H1 (cell line): ENCODE measurements around the gene MXD4. TPM values are rescaled to one million over a fixed set of nuclear protein-coding genes. Genes with fewer than 3 reads are reported as not detected.

Source experiments
- CTCF ChIA-PET: fragments of 300-600 bp; sonication (Branson Sonifier 250); formaldehyde crosslinking; loops from one replicate; lab custom pipeline; 2021; ENCODE audit not compliant: partially characterized antibody; lab: Charles Lee
- POLR2A ChIA-PET: fragments of 300-600 bp; sonication (Branson Sonifier 250); formaldehyde crosslinking; loops from one replicate; lab custom pipeline; 2021; ENCODE audit warnings: inconsistent platforms; ENCODE audit not compliant: partially characterized antibody; lab: Charles Lee
- DNase-seq, 2 experiments: peaks; one replicate each; pipeline versions ENCODE4 v3.0.0 to v3.0.0-alpha.2; 2010 to 2022; ENCODE audit warnings: low spot score in 2 of 2, low read depth in 1 of 2, mixed read lengths in 1 of 2
- FAIRE-seq: peaks from 2 replicates; lab custom pipeline; 2011; peaks lifted over from hg19 to GRCh38; lab: Jason Lieb, UNC
- H2AFZ ChIP-seq: 2 replicates; pipeline ENCODE4 v1.8.1; 2012; ENCODE audit warnings: low read length, inconsistent platforms
- H2AK5ac ChIP-seq: 2 replicates; pipeline ENCODE4 v1.6.1; 2013; ENCODE audit warnings: low read depth, low read length
- H2BK120ac ChIP-seq: replicated peaks from 2 replicates; pipeline ENCODE3; 2013; ENCODE audit warnings: low read depth, low read length, inconsistent platforms
- H2BK12ac ChIP-seq: 2 replicates; pipeline ENCODE4 v1.6.1; 2013; ENCODE audit warnings: low read depth, low read length
- H2BK15ac ChIP-seq: 2 replicates; pipeline ENCODE4 v1.6.1; 2013; ENCODE audit warnings: low read length
- H2BK20ac ChIP-seq: 2 replicates; pipeline ENCODE4 v1.6.1; 2013; ENCODE audit warnings: low read length
- H2BK5ac ChIP-seq: 2 replicates; pipeline ENCODE4 v1.6.1; 2013; ENCODE audit warnings: low read depth, low read length
- H3K14ac ChIP-seq: 2 replicates; pipeline ENCODE4 v1.6.1; 2013; ENCODE audit warnings: inconsistent platforms; ENCODE audit not compliant: insufficient read length
- H3K18ac ChIP-seq: 2 replicates; pipeline ENCODE4 v1.6.1; 2013; ENCODE audit warnings: low read length; ENCODE audit errors: extremely low read depth
- H3K23ac ChIP-seq: 2 replicates; pipeline ENCODE4 v1.6.1; 2013; ENCODE audit warnings: inconsistent platforms; ENCODE audit not compliant: insufficient read length
- H3K23me2 ChIP-seq: 2 replicates; pipeline ENCODE4 v1.6.1; 2013; ENCODE audit warnings: low read depth, low read length
- H3K27ac ChIP-seq: 2 replicates; pipeline ENCODE4 v1.6.1; 2011; ENCODE audit warnings: low read depth, low read length, inconsistent platforms
- H3K27me3 ChIP-seq, 4 experiments: replicated peaks in 1 of 4; 1 replicate in 1 of 4; 2 replicates in 3 of 4; pipeline versions ENCODE4 v1.6.1 to v1.8.1; 2011 to 2013; ENCODE audit warnings: low read length in 3 of 4, mild to moderate bottlenecking in 3 of 4, inconsistent platforms in 2 of 4, mixed read lengths in 2 of 4, moderate library complexity in 1 of 4; ENCODE audit not compliant: control insufficient read depth in 3 of 4, insufficient read depth in 3 of 4; ENCODE audit errors: extremely low read depth in 1 of 4
- H3K36me3 ChIP-seq, 4 experiments: 2 replicates each; pipeline versions ENCODE4 v1.6.1 to v1.8.1; 2011 to 2013; ENCODE audit warnings: mild to moderate bottlenecking in 4 of 4, low read length in 3 of 4, moderate library complexity in 2 of 4, control low read depth in 1 of 4, inconsistent platforms in 1 of 4; ENCODE audit not compliant: insufficient read depth in 4 of 4, control insufficient read depth in 2 of 4
- H3K4ac ChIP-seq: replicated peaks from 2 replicates; pipeline ENCODE3; 2013; ENCODE audit warnings: low read length, low read depth, mixed read lengths, inconsistent platforms; ENCODE audit not compliant: insufficient read length
- H3K4me1 ChIP-seq, 4 experiments: replicated peaks in 1 of 4; 1 replicate in 1 of 4; 2 replicates in 3 of 4; pipeline versions ENCODE4 v1.6.1 to v1.8.1; 2011 to 2013; ENCODE audit warnings: low read length in 3 of 4, inconsistent platforms in 2 of 4, mixed read lengths in 1 of 4; ENCODE audit not compliant: insufficient read depth in 4 of 4, control insufficient read depth in 3 of 4
- H3K4me2 ChIP-seq, 2 experiments: 2 replicates each; pipeline versions ENCODE4 v1.6.1 to v1.8.1; 2011 to 2013; ENCODE audit warnings: low read depth in 2 of 2, low read length in 2 of 2, control low read depth in 1 of 2, inconsistent platforms in 1 of 2, mild to moderate bottlenecking in 1 of 2; ENCODE audit not compliant: insufficient read depth in 1 of 2
- H3K4me3 ChIP-seq, 4 experiments: fragments of 200-600, 300-600 bp in 1 of 4; sonication (generic), shearing (Covaris generic), sonication (Bioruptor Twin) in 1 of 4; 2 replicates each; pipeline versions ENCODE4 v1.5.1 to v1.8.1; 2011 to 2016; ENCODE audit warnings: low read length in 4 of 4, low read depth in 3 of 4, control low read depth in 2 of 4, inconsistent platforms in 2 of 4, mild to moderate bottlenecking in 2 of 4, mixed read lengths in 1 of 4, moderate library complexity in 1 of 4; ENCODE audit not compliant: insufficient read depth in 2 of 4; ENCODE audit errors: extremely low read depth in 1 of 4
- H3K56ac ChIP-seq: replicated peaks from 2 replicates; pipeline ENCODE3; 2013; ENCODE audit warnings: low read depth, mild to moderate bottlenecking, mixed read lengths, low read length, inconsistent platforms; ENCODE audit not compliant: insufficient read length
- H3K79me1 ChIP-seq: 2 replicates; pipeline ENCODE4 v1.6.1; 2013; ENCODE audit warnings: low read depth, low read length, control low read depth
- H3K79me2 ChIP-seq, 2 experiments: 2 replicates each; pipeline versions ENCODE4 v1.6.1 to v1.8.1; 2012 to 2013; ENCODE audit warnings: low read length in 2 of 2, mild to moderate bottlenecking in 2 of 2, inconsistent platforms in 1 of 2; ENCODE audit not compliant: insufficient read depth in 2 of 2, control insufficient read depth in 1 of 2
- H3K9ac ChIP-seq, 4 experiments: replicated peaks in 1 of 4; 1 replicate in 1 of 4; 2 replicates in 3 of 4; pipeline versions ENCODE4 v1.6.1 to v1.8.1; 2011 to 2013; ENCODE audit warnings: low read depth in 3 of 4, low read length in 3 of 4, control low read depth in 2 of 4, mild to moderate bottlenecking in 2 of 4, moderate library complexity in 2 of 4, inconsistent platforms in 1 of 4; ENCODE audit errors: extremely low read depth in 1 of 4
- H3K9me3 ChIP-seq, 2 experiments: 2 replicates each; pipeline versions ENCODE4 v1.6.1 to v1.8.1; 2012 to 2013; ENCODE audit warnings: mild to moderate bottlenecking in 2 of 2, moderate library complexity in 2 of 2, control low read depth in 1 of 2, inconsistent platforms in 1 of 2, low read depth in 1 of 2, low read length in 1 of 2, mixed read lengths in 1 of 2; ENCODE audit not compliant: insufficient read depth in 2 of 2
- H4K20me1 ChIP-seq, 2 experiments: replicated peaks in 1 of 2; 2 replicates each; pipeline versions ENCODE3 to v1.8.1; 2011 to 2013; ENCODE audit warnings: inconsistent platforms in 2 of 2, low read length in 2 of 2, mild to moderate bottlenecking in 1 of 2; ENCODE audit not compliant: insufficient read depth in 2 of 2, control insufficient read depth in 1 of 2
- H4K5ac ChIP-seq: 2 replicates; pipeline ENCODE4 v1.6.1; 2013; ENCODE audit warnings: low read length, low read depth, mixed read lengths, inconsistent platforms; ENCODE audit not compliant: insufficient read length
- H4K8ac ChIP-seq: 2 replicates; pipeline ENCODE4 v1.8.0; 2013; ENCODE audit warnings: mild to moderate bottlenecking, moderate library complexity, low read length, inconsistent platforms; ENCODE audit not compliant: insufficient read depth; ENCODE audit errors: extremely low read depth
- H4K91ac ChIP-seq: replicated peaks from 2 replicates; pipeline ENCODE3; 2013; ENCODE audit warnings: low read length, mixed read lengths, inconsistent platforms; ENCODE audit not compliant: insufficient read length
- CBX8 ChIP-seq: fragments of 300-800, 300-1000 bp; sonication (generic); IDR thresholded peaks from 2 replicates; pipeline ENCODE4 v1.7.1; 2016; ENCODE audit warnings: low read depth, low read length, borderline replicate concordance
- HDAC6 ChIP-seq: IDR thresholded peaks from one replicate; pipeline ENCODE4 v1.7.1; 2012; ENCODE audit warnings: low read depth, mild to moderate bottlenecking, inconsistent platforms, low read length, moderate library complexity
- RFX5 ChIP-seq: IDR thresholded peaks from 2 replicates; pipeline ENCODE4 v1.6.1; 2011; ENCODE audit warnings: low read depth, low read length, improper control_type of control experiment, borderline replicate concordance
- RNF2 ChIP-seq: fragments of 200-900, 300-1000 bp; sonication (generic); IDR thresholded peaks from 2 replicates; pipeline ENCODE4 v1.7.1; 2016; ENCODE audit warnings: borderline replicate concordance, low read depth, mild to moderate bottlenecking, antibody characterized with exemption, low read length; ENCODE audit not compliant: poor library complexity, severe bottlenecking; ENCODE audit errors: missing control alignments
- WGBS, 2 experiments: shearing (Covaris generic) in 1 of 2; methylation state at CpG; one replicate each; pipeline versions ENCODE4 v1.1.6 to v1.1.7; 2013 to 2015; ENCODE audit warnings: low lambda C conversion rate in 2 of 2, mixed read lengths in 2 of 2, inconsistent platforms in 1 of 2, low coverage in 1 of 2, missing lambda C conversion rate in 1 of 2; ENCODE audit not compliant: insufficient replicate concordance in 2 of 2, insufficient coverage in 1 of 2, insufficient read length in 1 of 2; ENCODE audit errors: extremely low coverage in 1 of 2, missing lambda C conversion rate in 1 of 2; 5-methylcytosine and 5-hydroxymethylcytosine counted together
- polyA plus RNA-seq, 7 experiments: library from polyadenylated mRNA; depleted of rRNA in 3 of 7; stranded (reverse) in 5 of 7; unstranded in 2 of 7; fragments of >200 nt in 5 of 7; fragments of 200-250 nt in 2 of 7; gene quantifications; 1 replicate in 5 of 7; 2 replicates in 1 of 7; 4 replicates in 1 of 7; pipeline versions ENCODE4 v1.2.1 to v1.2.3, GENCODE V29; 2011 to 2013; ENCODE audit warnings: missing spikeins in 2 of 7, mixed read lengths in 2 of 7
- total RNA-seq: library from RNA; stranded (reverse); fragmentation: NEBNext Ultra II Directional; extraction: Animal tissue kit (Norgen Biotek cat#: 25700); gene quantifications from 2 replicates; pipeline ENCODE4 v1.2.1, GENCODE V29; 2021

Gene MXD4
- total and polyA plus RNA-seq, 2 of the 8 experiments (the other 6 are each of a cell fraction or from before 2014, with no cell fraction given), result 18.0 to 20.8 TPM

DNA sequence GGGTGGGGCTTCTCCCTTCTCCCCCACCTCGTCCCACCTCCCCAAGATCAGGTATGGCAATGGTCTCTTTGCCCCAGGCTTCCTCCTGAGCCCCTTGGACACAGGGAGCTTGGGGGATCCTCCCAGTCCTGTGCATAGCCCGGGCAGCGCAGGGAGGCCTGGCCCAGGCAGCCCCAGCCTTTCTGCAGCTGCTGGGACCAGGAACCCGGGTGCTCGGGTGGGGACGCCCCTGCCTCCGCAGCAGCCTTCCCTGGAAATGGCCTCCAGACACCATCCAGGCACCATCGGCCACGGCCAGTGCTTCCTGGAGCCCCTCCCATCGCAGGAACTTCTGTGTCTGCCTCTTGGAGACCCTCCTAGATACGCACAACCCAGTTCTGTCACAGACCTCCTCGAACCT is 5.9 kb upstream of the MXD4 start:
- Histone ChIP-seq H3K18ac (no peak overlapping the region), H4K8ac (no peak overlapping the region), H3K36me3 (no peaks in the 10 kb centered on the region), H3K23ac (no peak overlapping the region), H2BK5ac (no peak overlapping the region), H2AK5ac (no peak overlapping the region), H3K4me3 (no peak overlapping the region), H3K4me1 (peaks cover 0 to 14% (median 10%) of the 10 kb centered on the region in 4 experiments; a peak in 5 of 7 replicates), H2BK20ac (no peak overlapping the region), H3K4me2 (no peak overlapping the region), H3K56ac (no peak overlapping the region), H3K14ac (no peak overlapping the region), H2BK15ac (0 out of 2 replicates have a peak overlapping the region, but pooled peaks have one; percentile 31), H3K27ac (no peak overlapping the region), H3K79me2 (no peaks in the 10 kb centered on the region), H4K5ac (no peak overlapping the region), H3K9me3 (no peaks in the 10 kb centered on the region), H3K79me1 (no peaks in the 10 kb centered on the region), H3K4ac (no peak overlapping the region), H2BK12ac (no peak overlapping the region), H4K20me1 (peaks cover 0 to 1% of the 10 kb centered on the region in 2 experiments), H2BK120ac (no peak overlapping the region), H2AFZ (no peak overlapping the region), H3K23me2 (no peaks in the 10 kb centered on the region; the same call in 1 of the 2 replicates), H3K27me3 (no peaks in the 10 kb centered on the region), H4K91ac (no peak overlapping the region), H3K9ac (no peak overlapping the region)
- no peak for FAIRE-seq
- TF ChIP-seq RNF2 (no peak), CBX8 (no peak), HDAC6 (no peak), RFX5 (no peak)
- CTCF ChIA-PET, result no interaction called here
- 92% methylated on average over 11 of the region's 12 CpGs; no CpG with 5 or more reads in 1 of the 2 experiments for WGBS, 2 experiments
- no peak for DNase-seq
- POLR2A ChIA-PET, result no interaction called here
